Activated CD8-positive, alpha-beta T cell treated with anti-CD3 and anti-CD28 coated beads, Interleukin-2, amount 10 ng/mL, durations not matched to agents 7 days and 5 days (primary cell): Measurements from ENCODE around the gene CMTM4. TPM values are rescaled to one million over a fixed set of nuclear protein-coding genes. Genes with fewer than 3 reads are reported as not detected.
"Not testable (repeated sequence)": the region's sequence is repeated elsewhere in the genome, so short reads cannot be mapped to it uniquely, and the experiment has no call there.

Source experiments
- ATAC-seq: fragments of 150-1000 bp; cut with Tn5 transposase; one replicate; pipeline ENCODE4 v1.10.0; 2021; ENCODE audit warnings: moderate library complexity
- CTCF ChIA-PET: fragments of 350-600 bp; sonication (Branson Sonifier 250); formaldehyde crosslinking; loops from one replicate; lab custom pipeline; 2021; ENCODE audit warnings: antibody characterized with exemption; lab: Charles Lee
- POLR2A ChIA-PET: fragments of 350-600 bp; sonication (Branson Sonifier 250); formaldehyde crosslinking; loops from one replicate; lab custom pipeline; 2021; ENCODE audit warnings: antibody characterized with exemption; lab: Charles Lee
- DNase-seq: peaks from one replicate; pipeline ENCODE4 v3.0.0-alpha.2; 2020
- H3K27ac Mint-ChIP-seq: one replicate; pipeline ENCODE4 v1.8.0; 2021; ENCODE audit warnings: mild to moderate bottlenecking, mixed read lengths
- H3K27me3 Mint-ChIP-seq: one replicate; pipeline ENCODE4 v1.8.0; 2021; ENCODE audit warnings: low read depth, mixed read lengths
- H3K36me3 Mint-ChIP-seq: one replicate; pipeline ENCODE4 v1.8.0; 2021; ENCODE audit warnings: low read depth, mixed read lengths
- H3K4me1 Mint-ChIP-seq: one replicate; pipeline ENCODE4 v1.8.0; 2021; ENCODE audit warnings: low read depth, mixed read lengths
- H3K4me3 Mint-ChIP-seq: one replicate; pipeline ENCODE4 v1.8.0; 2021; ENCODE audit warnings: mild to moderate bottlenecking, mixed read lengths
- H3K9me3 Mint-ChIP-seq: one replicate; pipeline ENCODE4 v1.8.0; 2022; ENCODE audit warnings: mixed read lengths; ENCODE audit not compliant: insufficient read depth
- total RNA-seq, 2 experiments: library from RNA; stranded (reverse); gene quantifications; one replicate each; pipeline ENCODE4 v1.2.3, GENCODE V29; 2021

The CMTM4 gene
- total RNA-seq, 2 experiments from 2014 or later, result 1.2 TPM

- H3K9me3 Mint-ChIP-seq, result no peaks in the 10 kb centered on the region
- POLR2A ChIA-PET, result interaction anchor here (1.2 kb wide), 1 partner anchor 17 kb away, joined by 4 read pairs; the partner anchor contains the start of gene CKLF
- no peak overlapping the region for H3K27ac Mint-ChIP-seq
- H3K4me3 Mint-ChIP-seq, result no peak overlapping the region
- ATAC-seq (no peak), DNase-seq (no peak)
- CTCF ChIA-PET, result interaction anchor here (0.7 to 1.5 kb wide), 4 partner anchors 8 to 93 kb away, joined by 3 read pairs; partner anchors contain the start of gene CKLF
- no peaks in the 10 kb centered on the region for H3K27me3 Mint-ChIP-seq
- H3K4me1 Mint-ChIP-seq, result peaks cover 20% of the 10 kb centered on the region
- H3K36me3 Mint-ChIP-seq, result peaks cover 50% of the 10 kb centered on the region
Measured at GRCh38 chr16:66569827-66570405, 126.6 kb downstream of the CMTM4 start.

GRCh38 chr16:66569131-66569530 lies 127.4 kb downstream of the CMTM4 start:
- CTCF ChIA-PET, result interaction anchor here (0.8 to 1.5 kb wide), 2 partner anchors 13 to 93 kb away, joined by 3 read pairs; no protein-coding TSS in a partner anchor
- POLR2A ChIA-PET, result no interaction called here
- no peak overlapping the region for H3K4me3 Mint-ChIP-seq
- H3K27ac Mint-ChIP-seq, result no peak overlapping the region
- ATAC-seq (no peak), DNase-seq (no peak)
- H3K27me3 Mint-ChIP-seq, result no peaks in the 10 kb centered on the region
- no peaks in the 10 kb centered on the region for H3K9me3 Mint-ChIP-seq
- peaks cover 23% of the 10 kb centered on the region for H3K4me1 Mint-ChIP-seq
- H3K36me3 Mint-ChIP-seq, result peaks cover 52% of the 10 kb centered on the region

GRCh38 chr16:66568355-66568754 lies 128.2 kb downstream of the CMTM4 start:
- Mint-ChIP-seq H3K27me3 (no peaks in the 10 kb centered on the region), H3K4me1 (peaks cover 28% of the 10 kb centered on the region)
- POLR2A ChIA-PET, result no interaction called here

GRCh38 chr16:66567270-66567669 lies 129.3 kb downstream of the CMTM4 start:
- H3K4me3 Mint-ChIP-seq, CTCF ChIA-PET, H3K27me3 Mint-ChIP-seq, POLR2A ChIA-PET, H3K27ac Mint-ChIP-seq, DNase-seq, H3K9me3 Mint-ChIP-seq, ATAC-seq: not testable (repeated sequence)
- Mint-ChIP-seq H3K36me3 (peaks cover 65% of the 10 kb centered on the region), H3K4me1 (peaks cover 37% of the 10 kb centered on the region)

More at GRCh38 chr16:66568355-66568754, 128.2 kb downstream of the CMTM4 start:
- H3K27ac Mint-ChIP-seq, result no peak overlapping the region
- no peak for ATAC-seq
- H3K4me3 Mint-ChIP-seq, result no peak overlapping the region
- peaks cover 58% of the 10 kb centered on the region for H3K36me3 Mint-ChIP-seq
- CTCF ChIA-PET, result interaction anchor here (0.8 kb wide), 1 partner anchor 14 kb away, joined by 3 read pairs; no protein-coding TSS in a partner anchor
- no peaks in the 10 kb centered on the region for H3K9me3 Mint-ChIP-seq
- DNase-seq, result no peak

- H3K27ac Mint-ChIP-seq, result no peak within 1 kb of the TSS
- H3K36me3 Mint-ChIP-seq, result peaks cover 66% of the 10 kb centered on the region
- H3K27me3 Mint-ChIP-seq, result no peaks in the 10 kb centered on the region
- ATAC-seq (no peak), DNase-seq (no peak)
- POLR2A ChIA-PET, result no interaction called here
- CTCF ChIA-PET, result interaction anchor here (0.8 to 1.0 kb wide), 2 partner anchors 14 to 17 kb away, joined by 3 read pairs; partner anchors contain the start of gene CKLF
- H3K9me3 Mint-ChIP-seq, result no peaks in the 10 kb centered on the region
- H3K4me3 Mint-ChIP-seq, result no peak within 1 kb of the TSS
- H3K4me1 Mint-ChIP-seq, result peaks cover 38% of the 10 kb centered on the region
Measured at GRCh38 chr16:66566051-66566901, 130.3 kb downstream of the CMTM4 start, which contains the start of gene CMTM1. Gene CMTM1 (plus strand): TSS chr16:66566439. CDS start chr16:66566514, 75 bp downstream.

Other genes starting within 250 kb of the CMTM4 start
- gene TK2, start 146.6 kb downstream of the CMTM4 start, total RNA-seq, result 1 to 10 TPM; 5.7 to 6.4 TPM
- 100 to 1,000 TPM; 137 to 139 TPM for gene CKLF, start 144.2 kb downstream of the CMTM4 start, total RNA-seq
- gene CMTM1, start 130.3 kb downstream of the CMTM4 start, total RNA-seq, result 10 to 100 TPM; 13.6 to 15.0 TPM
- under 1 TPM; 0.68 to 0.82 TPM for gene CMTM2, start 117.3 kb downstream of the CMTM4 start, total RNA-seq
- gene CMTM3, start 92.0 kb downstream of the CMTM4 start, total RNA-seq, result 100 to 1,000 TPM; 102 to 104 TPM
- 10 to 100 TPM; 56.5 to 63.1 TPM for gene DYNC1LI2, start 54.9 kb upstream of the CMTM4 start, total RNA-seq
- gene TERB1, start 104.8 kb upstream of the CMTM4 start, total RNA-seq, result not detected
- gene NAE1, start 134.2 kb upstream of the CMTM4 start, total RNA-seq, result 10 to 100 TPM; 77.3 to 84.1 TPM
- not detected for gene CA7, start 147.7 kb upstream of the CMTM4 start, total RNA-seq
- gene PDP2, start 183.8 kb upstream of the CMTM4 start, total RNA-seq, result 10 to 100 TPM; 24.2 to 26.9 TPM
- gene CDH16, start 222.1 kb upstream of the CMTM4 start, total RNA-seq, result not detected
- under 1 TPM in 1 of 2 experiments, not detected in 1; 0.34 TPM for gene RRAD, start 228.8 kb upstream of the CMTM4 start, total RNA-seq
- gene CIAO2B, start 237.7 kb upstream of the CMTM4 start, total RNA-seq, result 100 to 1,000 TPM; 115 to 126 TPM
- gene CES2, start 238.8 kb upstream of the CMTM4 start, total RNA-seq, result 10 to 100 TPM; 29.7 to 34.0 TPM